ENCODE measurements around the gene DCDC2B. TPM values are rescaled to one million over a fixed set of nuclear protein-coding genes. Genes with fewer than 3 reads are reported as not detected.

Gene DCDC2B
- total RNA-seq, 1 experiment from 2014 or later: 0.27 TPM

DNA sequence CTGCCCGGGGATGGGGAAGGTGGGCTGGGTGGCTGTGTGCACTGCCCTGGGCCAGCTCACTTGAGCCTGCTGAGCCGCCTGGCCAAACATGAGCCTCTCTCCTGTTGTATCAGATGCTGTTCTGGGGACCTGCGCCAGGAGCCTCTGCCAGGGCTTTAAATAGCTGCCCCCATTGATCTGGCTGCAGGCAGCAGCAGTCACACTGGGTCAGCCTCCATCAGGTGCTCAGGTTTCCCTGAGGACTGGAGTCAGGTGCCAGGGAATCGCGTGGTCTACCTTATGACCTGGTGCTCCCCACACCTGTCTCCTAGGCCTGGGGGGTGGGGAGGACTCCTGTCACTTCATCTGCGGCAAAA, 9.2 kb upstream of the DCDC2B start:
- Histone ChIP-seq H3K27ac (ENCODE audit: low read depth, low read length) (no peak overlapping the region), H3K9me3 (ENCODE audit: control insufficient read depth in 1 of 2, insufficient read depth in 1 of 2, low read depth in 1 of 2, low read length in 2 of 2) (no peaks in the 10 kb centered on the region), H3K27me3 (ENCODE audit: insufficient read depth, low read length) (no peaks in the 10 kb centered on the region), H3K9ac (ENCODE audit: low read length) (0 out of 2 replicates have a peak overlapping the region, but pooled peaks have one; percentile 47), H4K20me1 (ENCODE audit: insufficient read depth) (no peaks in the 10 kb centered on the region), H3K36me3 (ENCODE audit: control insufficient read depth in 1 of 2, insufficient read depth in 2 of 2, low read length in 2 of 2) (peaks cover 5 to 26% of the 10 kb centered on the region in 2 experiments), H3K9me2 (ENCODE audit: insufficient read depth) (no peaks in the 10 kb centered on the region), H3K4me3 (replicated peaks in 1 of 2; ENCODE audit: low read depth in 1 of 2, low read length in 2 of 2) (no peak overlapping the region), H3K4me1 (ENCODE audit: control insufficient read depth in 1 of 2, insufficient read depth in 2 of 2, low read length in 2 of 2) (peaks cover 5 to 21% of the 10 kb centered on the region in 2 experiments; a peak in 3 of 4 replicates), H3K4me2 (ENCODE audit: low read length) (peak overlapping the region; percentile 71), H3K79me2 (ENCODE audit: insufficient read depth, low read length) (no peaks in the 10 kb centered on the region), H2AFZ (ENCODE audit: low read depth, low read length, poor library complexity, severe bottlenecking) (no peak overlapping the region)
- ChIA-PET RAD21 (ENCODE audit: low non-redundant PET in 1 of 2, low total read pairs in 2 of 2, uncharacterized antibody in 2 of 2, unreplicated experiment in 2 of 2) (no interaction called here), CTCF (interaction anchor here (1.4 kb wide), 1 partner anchor 16 kb away, joined by 3 read pairs; no protein-coding TSS in a partner anchor), POLR2A (no interaction called here)
- intact Hi-C loops (cut with micrococcal nuclease): no loop called here
- no peak for TF ChIP-seq SRF (IDR thresholded peaks at IDR 0.05; ENCODE audit: low read depth)
- no peak for TF ChIP-seq ZNF274 (IDR thresholded peaks at IDR 0.05; ENCODE audit: low read depth, low read length)
- no peak for TF ChIP-seq POLR2A (IDR thresholded peaks at IDR 0.05; ENCODE audit: borderline replicate concordance, extremely low read depth, insufficient read depth, insufficient read length)
- TF ChIP-seq YY1 (IDR thresholded peaks at IDR 0.05; ENCODE audit: extremely low read depth, insufficient replicate concordance, low read depth, low read length): no peak
- TF ChIP-seq, protein P1, sequence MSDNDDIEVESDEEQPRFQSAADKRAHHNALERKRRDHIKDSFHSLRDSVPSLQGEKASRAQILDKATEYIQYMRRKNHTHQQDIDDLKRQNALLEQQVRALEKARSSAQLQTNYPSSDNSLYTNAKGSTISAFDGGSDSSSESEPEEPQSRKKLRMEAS (IDR thresholded peaks at IDR 0.05): no peak
- no peak for TF ChIP-seq JUND (IDR thresholded peaks at IDR 0.05)
- TF ChIP-seq POLR2AphosphoS5 (IDR thresholded peaks at IDR 0.05; ENCODE audit: low read depth, low read length): no peak
- no peak for TF ChIP-seq ZFX (IDR thresholded peaks at IDR 0.05)
- TF ChIP-seq CEBPB (IDR thresholded peaks at IDR 0.05; ENCODE audit: low read depth): no peak
- TF ChIP-seq, protein P2, sequence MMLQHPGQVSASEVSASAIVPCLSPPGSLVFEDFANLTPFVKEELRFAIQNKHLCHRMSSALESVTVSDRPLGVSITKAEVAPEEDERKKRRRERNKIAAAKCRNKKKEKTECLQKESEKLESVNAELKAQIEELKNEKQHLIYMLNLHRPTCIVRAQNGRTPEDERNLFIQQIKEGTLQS (IDR thresholded peaks at IDR 0.05): no peak
- TF ChIP-seq CBX3 (IDR thresholded peaks at IDR 0.05; ENCODE audit: low read depth): no peak
- no peak for TF ChIP-seq CTCF (IDR thresholded peaks at IDR 0.05 in 2 of 3, conservative IDR thresholded peaks at IDR 0.05 in 1 of 3; ENCODE audit: borderline replicate concordance in 1 of 3, insufficient read depth in 1 of 3, low read depth in 2 of 3, low read length in 2 of 3)
- no peak for TF ChIP-seq ZBTB33 (IDR thresholded peaks at IDR 0.05; ENCODE audit: extremely low read depth, insufficient replicate concordance, low read length)
- no peak for TF ChIP-seq SIN3A (IDR thresholded peaks at IDR 0.05; ENCODE audit: low read depth)
- TF ChIP-seq ELF1 (IDR thresholded peaks at IDR 0.05; ENCODE audit: borderline replicate concordance, low read depth): no peak
- TF ChIP-seq EGR1 (IDR thresholded peaks at IDR 0.05; ENCODE audit: low read depth): no peak
- TF ChIP-seq SP1 (IDR thresholded peaks at IDR 0.05; ENCODE audit: low read depth): no peak
- TF ChIP-seq RAD21 (IDR thresholded peaks at IDR 0.05; ENCODE audit: low read depth): no peak
- no peak for TF ChIP-seq EZH2phosphoT487 (IDR thresholded peaks at IDR 0.05; ENCODE audit: borderline replicate concordance)
- DNase-seq (ENCODE audit: low read depth, low spot score): no peak
- 0 out of 2 replicates have a peak, but pooled peaks have one; percentile 6 for ATAC-seq
- BruUV-seq (replicated peaks): no TSS peak

All from HCT116 (cell line).